Mesenchymal stem cell (in vitro differentiated cells and primary cell): ENCODE data around the gene APOL1.
"Not testable (repeated sequence)": the region's sequence is repeated elsewhere in the genome, so short reads cannot be mapped to it uniquely, and the experiment has no call there.

ENCODE experiments used
- DNase-seq: peaks from one replicate; pipeline ENCODE4 v3.0.0-alpha.2; 2013
- H2AFZ ChIP-seq: one replicate; pipeline ENCODE4 v1.6.1; 2013; ENCODE audit warnings: low read depth, mild to moderate bottlenecking, control low read depth, inconsistent platforms, low read length, moderate library complexity
- H2AK5ac ChIP-seq: 2 replicates; pipeline ENCODE4 v1.6.1; 2013; ENCODE audit warnings: low read length, moderate library complexity, mild to moderate bottlenecking, inconsistent platforms; ENCODE audit not compliant: severe bottlenecking
- H2BK120ac ChIP-seq: one replicate; pipeline ENCODE4 v1.6.1; 2013; ENCODE audit warnings: low read depth, mild to moderate bottlenecking, inconsistent platforms, low read length, moderate library complexity
- H2BK12ac ChIP-seq, 2 experiments: one replicate each; pipeline ENCODE4 v1.6.1; 2013; ENCODE audit warnings: inconsistent platforms in 2 of 2, low read length in 2 of 2, mild to moderate bottlenecking in 2 of 2, moderate library complexity in 2 of 2, control low read depth in 1 of 2
- H2BK15ac ChIP-seq: one replicate; pipeline ENCODE4 v1.6.1; 2013; ENCODE audit warnings: mild to moderate bottlenecking, low read depth, inconsistent platforms; ENCODE audit not compliant: poor library complexity, severe bottlenecking
- H2BK5ac ChIP-seq: 2 replicates; pipeline ENCODE4 v1.6.1; 2013; ENCODE audit warnings: low read depth, mild to moderate bottlenecking, low read length, control low read depth, inconsistent platforms; ENCODE audit not compliant: poor library complexity, severe bottlenecking
- H3K14ac ChIP-seq, 2 experiments: one replicate each; pipeline ENCODE4 v1.6.1; 2013; ENCODE audit warnings: inconsistent platforms in 2 of 2, low read length in 2 of 2, control low read depth in 1 of 2, mild to moderate bottlenecking in 1 of 2, moderate library complexity in 1 of 2
- H3K18ac ChIP-seq, 2 experiments: one replicate each; pipeline ENCODE4 v1.6.1; 2013; ENCODE audit warnings: inconsistent platforms in 2 of 2, low read length in 2 of 2, control low read depth in 1 of 2, low read depth in 1 of 2, mild to moderate bottlenecking in 1 of 2
- H3K23ac ChIP-seq, 2 experiments: one replicate each; pipeline ENCODE4 v1.6.1; 2013; ENCODE audit warnings: inconsistent platforms in 2 of 2, low read length in 2 of 2, mild to moderate bottlenecking in 2 of 2, moderate library complexity in 2 of 2, control low read depth in 1 of 2
- H3K27ac ChIP-seq: 2 replicates; pipeline ENCODE4 v1.5.1; 2013; ENCODE audit warnings: mild to moderate bottlenecking, moderate library complexity, low read length, control low read depth, inconsistent platforms; ENCODE audit not compliant: poor library complexity, severe bottlenecking
- H3K27me3 ChIP-seq, 2 experiments: 2 replicates each; pipeline versions ENCODE4 v1.6.1 to v1.7.0; 2013; ENCODE audit warnings: low read length in 2 of 2, mild to moderate bottlenecking in 2 of 2, moderate library complexity in 2 of 2, control low read depth in 1 of 2, inconsistent platforms in 1 of 2; ENCODE audit not compliant: control insufficient read depth in 1 of 2, insufficient read depth in 1 of 2
- H3K36me3 ChIP-seq, 2 experiments: 2 replicates each; pipeline versions ENCODE4 v1.6.1 to v1.7.0; 2013; ENCODE audit warnings: low read length in 2 of 2, control low read depth in 1 of 2, inconsistent platforms in 1 of 2, low read depth in 1 of 2, mild to moderate bottlenecking in 1 of 2; ENCODE audit not compliant: insufficient read depth in 2 of 2, control insufficient read depth in 1 of 2
- H3K4ac ChIP-seq, 2 experiments: one replicate each; pipeline ENCODE4 v1.6.1; 2013; ENCODE audit warnings: inconsistent platforms in 2 of 2, low read length in 2 of 2, mild to moderate bottlenecking in 2 of 2, moderate library complexity in 2 of 2, control low read depth in 1 of 2, low read depth in 1 of 2
- H3K4me1 ChIP-seq: 2 replicates; pipeline ENCODE4 v1.6.1; 2013; ENCODE audit warnings: low read depth, low read length, control low read depth; ENCODE audit not compliant: control insufficient read depth, insufficient read depth
- H3K4me2 ChIP-seq: 2 replicates; pipeline ENCODE4 v1.6.1; 2013; ENCODE audit warnings: low read length, mild to moderate bottlenecking, inconsistent platforms; ENCODE audit not compliant: poor library complexity, severe bottlenecking
- H3K4me3 ChIP-seq, 2 experiments: 2 replicates each; pipeline versions ENCODE4 v1.5.1 to v1.7.0; 2013; ENCODE audit warnings: low read length in 2 of 2, mild to moderate bottlenecking in 2 of 2, control low read depth in 1 of 2, low read depth in 1 of 2; ENCODE audit not compliant: insufficient read depth in 1 of 2
- H3K79me1 ChIP-seq: replicated peaks from 2 replicates; pipeline ENCODE4 v1.6.1; 2013; ENCODE audit warnings: mild to moderate bottlenecking, control low read depth, low read length, inconsistent platforms; ENCODE audit not compliant: poor library complexity, severe bottlenecking
- H3K9ac ChIP-seq: 2 replicates; pipeline ENCODE4 v1.7.0; 2013; ENCODE audit warnings: mild to moderate bottlenecking, low read length, moderate library complexity
- H3K9me3 ChIP-seq: 2 replicates; pipeline ENCODE4 v1.7.0; 2013; ENCODE audit warnings: mild to moderate bottlenecking, low read length; ENCODE audit not compliant: control insufficient read depth
- H4K8ac ChIP-seq: one replicate; pipeline ENCODE4 v1.6.1; 2013; ENCODE audit warnings: inconsistent platforms, mild to moderate bottlenecking, low read length, moderate library complexity
- H4K91ac ChIP-seq: one replicate; pipeline ENCODE4 v1.6.1; 2013; ENCODE audit warnings: mild to moderate bottlenecking, low read length, inconsistent platforms
- WGBS: methylation state at CpG from one replicate; pipeline ENCODE4 v1.1.7; 2013; ENCODE audit warnings: mixed read lengths; 5-methylcytosine and 5-hydroxymethylcytosine counted together

Gene APOL1

DNA sequence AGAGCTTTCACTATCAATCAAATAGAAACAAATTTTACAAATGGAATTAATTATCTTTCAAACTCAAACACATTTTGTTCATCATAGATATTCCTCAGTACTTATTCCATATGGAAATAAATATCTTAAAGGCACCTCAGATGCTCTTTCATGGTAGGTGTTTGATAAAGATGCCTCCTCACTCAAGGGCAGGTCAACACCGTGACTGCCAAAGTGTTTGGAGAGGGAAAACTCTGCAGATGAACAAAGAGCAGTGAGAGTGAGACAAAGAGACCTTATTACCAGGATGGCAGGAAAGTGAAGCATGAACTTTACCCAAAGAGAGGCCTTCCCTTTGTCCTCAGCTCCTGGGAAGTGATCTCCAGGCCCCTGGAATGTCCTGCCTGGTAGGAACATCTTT, 24.6 kb upstream of the APOL1 start:
- not testable (repeated sequence) for H2BK12ac ChIP-seq, H2BK5ac ChIP-seq, H2BK120ac ChIP-seq, H4K91ac ChIP-seq, H3K27me3 ChIP-seq, DNase-seq, H3K4me2 ChIP-seq, H3K4ac ChIP-seq, H3K14ac ChIP-seq, H3K9me3 ChIP-seq, H3K23ac ChIP-seq, H3K4me1 ChIP-seq, H4K8ac ChIP-seq, H3K9ac ChIP-seq, H3K27ac ChIP-seq, H2AK5ac ChIP-seq, H2BK15ac ChIP-seq, H3K18ac ChIP-seq, H3K4me3 ChIP-seq, H2AFZ ChIP-seq
- Histone ChIP-seq H3K36me3 (peaks cover 59 to 72% of the 10 kb centered on the region in 2 experiments), H3K79me1 (peaks cover 16% of the 10 kb centered on the region)
- no CpG with 5 or more reads among the region's 1 CpG for WGBS

GRCh38 chr22:36228944-36229343, 24.0 kb upstream of the APOL1 start:
- Histone ChIP-seq H2AFZ (no peak overlapping the region), H4K8ac (no peak overlapping the region), H2AK5ac (no peak overlapping the region), H2BK15ac (no peak overlapping the region), H2BK5ac (no peak overlapping the region), H3K14ac (no peak overlapping the region), H3K79me1 (peaks cover 16% of the 10 kb centered on the region), H3K18ac (no peak overlapping the region), H3K4me2 (no peak overlapping the region), H3K4me3 (no peak overlapping the region), H3K27me3 (no peaks in the 10 kb centered on the region), H3K36me3 (peaks cover 60 to 75% of the 10 kb centered on the region in 2 experiments), H2BK12ac (no peak overlapping the region), H3K9me3 (no peaks in the 10 kb centered on the region), H3K9ac (no peak overlapping the region), H3K4ac (no peak overlapping the region), H2BK120ac (no peak overlapping the region), H3K27ac (no peak overlapping the region), H3K23ac (no peak overlapping the region), H3K4me1 (peaks cover 2% of the 10 kb centered on the region), H4K91ac (no peak overlapping the region)
- no peak for DNase-seq
- WGBS: 87% methylated on average over 7 of the region's 7 CpGs

DNA sequence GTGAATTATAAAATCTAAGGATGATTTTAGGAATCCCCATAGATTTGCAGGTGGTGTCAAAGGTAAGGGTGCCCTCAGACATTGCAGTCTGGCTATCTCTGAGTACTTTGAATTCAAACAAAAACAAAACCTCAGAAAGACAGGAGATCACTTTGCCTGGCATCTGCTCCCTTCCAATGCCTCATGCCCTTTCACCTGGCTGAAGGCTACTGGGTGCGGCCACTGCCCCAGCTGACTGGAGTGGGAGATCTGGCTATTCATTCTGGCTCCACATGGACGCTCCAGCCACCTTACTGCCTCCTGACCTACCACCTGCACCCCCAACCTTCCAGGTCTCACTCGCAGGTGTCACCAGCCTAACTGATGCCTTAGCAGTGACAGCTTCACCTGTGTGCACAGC, 23.3 kb upstream of the APOL1 start:
- H4K91ac ChIP-seq, H3K23ac ChIP-seq, H3K4ac ChIP-seq, DNase-seq, H2BK5ac ChIP-seq, H3K4me1 ChIP-seq, H3K4me3 ChIP-seq, H2BK120ac ChIP-seq, H3K27me3 ChIP-seq, H2BK12ac ChIP-seq, H4K8ac ChIP-seq, H2BK15ac ChIP-seq, H2AK5ac ChIP-seq, H3K9me3 ChIP-seq, H3K9ac ChIP-seq, H2AFZ ChIP-seq, H3K18ac ChIP-seq, H3K27ac ChIP-seq, H3K14ac ChIP-seq, H3K4me2 ChIP-seq: not testable (repeated sequence)
- 50% methylated on average over 2 of the region's 3 CpGs for WGBS
- Histone ChIP-seq H3K79me1 (peaks cover 16% of the 10 kb centered on the region), H3K36me3 (peaks cover 60 to 78% of the 10 kb centered on the region in 2 experiments)

GRCh38 chr22:36231051-36231450, 21.9 kb upstream of the APOL1 start:
- not testable (repeated sequence) for H4K91ac ChIP-seq, H2BK5ac ChIP-seq, H4K8ac ChIP-seq, H3K4me2 ChIP-seq, H3K4ac ChIP-seq, H3K4me1 ChIP-seq, H2AFZ ChIP-seq, H2BK12ac ChIP-seq, H3K23ac ChIP-seq, H3K4me3 ChIP-seq, H3K18ac ChIP-seq, H2BK15ac ChIP-seq, H3K27ac ChIP-seq, H3K14ac ChIP-seq, H3K27me3 ChIP-seq, H2BK120ac ChIP-seq, DNase-seq, H3K9me3 ChIP-seq, H3K9ac ChIP-seq, H2AK5ac ChIP-seq
- H3K79me1 ChIP-seq: peaks cover 21% of the 10 kb centered on the region
- peaks cover 57 to 91% of the 10 kb centered on the region in 2 experiments for H3K36me3 ChIP-seq
- WGBS: 82% methylated on average over 4 of the region's 5 CpGs
